GM21367 (cell line): ENCODE results near the gene MESD.

Experiments used
- ATAC-seq: cut with Tn5 transposase; IDR thresholded peaks from one replicate; pipeline ENCODE4 v1.9.1; 2021; ENCODE audit not compliant: unreplicated experiment

Gene MESD

GRCh38 chr15:80940331-80940730 is 49.3 kb downstream of the MESD start:
- no peak for ATAC-seq

- no peak for ATAC-seq
These were observed 50.4 kb downstream of the MESD start for GRCh38 chr15:80939216-80939615.

- ATAC-seq: no peak
These were observed 51.9 kb downstream of the MESD start for GRCh38 chr15:80937718-80938117.

GRCh38 chr15:80936288-80937078 is 53.1 kb downstream of the MESD start:
- ATAC-seq: no peak

GRCh38 chr15:80934761-80935221 is 54.8 kb downstream of the MESD start:
- ATAC-seq: no peak

- no peak for ATAC-seq
These were observed 56.6 kb downstream of the MESD start for GRCh38 chr15:80932989-80933388.

- no peak for ATAC-seq
These were observed 57.2 kb downstream of the MESD start for GRCh38 chr15:80932513-80932815.

- no peak for ATAC-seq
These were observed 57.7 kb downstream of the MESD start for GRCh38 chr15:80931721-80932512.

GRCh38 chr15:80931191-80931590 is 58.4 kb downstream of the MESD start:
- no peak for ATAC-seq

GRCh38 chr15:80929689-80930088 is 59.9 kb downstream of the MESD start:
- no peak for ATAC-seq

- ATAC-seq: no peak
These were observed 60.4 kb downstream of the MESD start for GRCh38 chr15:80929225-80929624.

- ATAC-seq: no peak
These were observed 63.5 kb downstream of the MESD start for GRCh38 chr15:80926126-80926525.

GRCh38 chr15:80925597-80926059 is 64.0 kb downstream of the MESD start:
- ATAC-seq: no peak

GRCh38 chr15:80924278-80924677 is 65.3 kb downstream of the MESD start:
- no peak for ATAC-seq

- ATAC-seq: no peak
These were observed 66.0 kb downstream of the MESD start for GRCh38 chr15:80923668-80924067.

GRCh38 chr15:80921736-80922410 is 67.7 kb downstream of the MESD start:
- ATAC-seq: no peak

- ATAC-seq: no peak
These were observed 69.3 kb downstream of the MESD start for GRCh38 chr15:80920271-80920699.

GRCh38 chr15:80918196-80918783 is 71.3 kb downstream of the MESD start:
- no peak for ATAC-seq

GRCh38 chr15:80916056-80916455 is 73.6 kb downstream of the MESD start:
- no peak for ATAC-seq

GRCh38 chr15:80915472-80915871 is 74.1 kb downstream of the MESD start:
- no peak for ATAC-seq

GRCh38 chr15:80913541-80913940 is 76.1 kb downstream of the MESD start:
- ATAC-seq: no peak
